SK-N-SH treated with all-trans-retinoic acid at 6 μM for 48 hours (cell line): ENCODE data around the gene TPO.

ENCODE experiments used
- OSR1 ChIP-seq: fragments of 250-450 bp; sonication (Bioruptor Pico); IDR thresholded peaks from 2 replicates; pipeline ENCODE4 v1.8.0; 2022; ENCODE audit warnings: moderate library complexity, mild to moderate bottlenecking, inconsistent platforms
- PPARA ChIP-seq: fragments of 250-450 bp; sonication (Bioruptor Pico); IDR thresholded peaks from 2 replicates; pipeline ENCODE4 v1.5.0; 2020; ENCODE audit warnings: mild to moderate bottlenecking, borderline replicate concordance
- ZC3H10 ChIP-seq: fragments of 250-450 bp; sonication (Bioruptor Pico); IDR thresholded peaks from 2 replicates; pipeline ENCODE4 v1.5.1; 2021; ENCODE audit warnings: mild to moderate bottlenecking, moderate library complexity
- ZFP3 ChIP-seq: fragments of 250-450 bp; sonication (Bioruptor Pico); IDR thresholded peaks from 2 replicates; pipeline ENCODE4 v1.5.0; 2020; ENCODE audit warnings: mild to moderate bottlenecking, moderate library complexity
- TF ChIP-seq, protein P1 (sequence below): fragments of 250-450 bp; sonication (Bioruptor Pico); IDR thresholded peaks from 2 replicates; pipeline ENCODE4 v1.8.0; 2020; ENCODE audit warnings: mild to moderate bottlenecking, moderate library complexity, borderline replicate concordance
- TF ChIP-seq, protein P2 (sequence below): fragments of 250-450 bp; sonication (Bioruptor Pico); IDR thresholded peaks from 2 replicates; pipeline ENCODE4 v1.8.0; 2021; ENCODE audit warnings: low read depth, mild to moderate bottlenecking, moderate library complexity, borderline replicate concordance

DNA sequence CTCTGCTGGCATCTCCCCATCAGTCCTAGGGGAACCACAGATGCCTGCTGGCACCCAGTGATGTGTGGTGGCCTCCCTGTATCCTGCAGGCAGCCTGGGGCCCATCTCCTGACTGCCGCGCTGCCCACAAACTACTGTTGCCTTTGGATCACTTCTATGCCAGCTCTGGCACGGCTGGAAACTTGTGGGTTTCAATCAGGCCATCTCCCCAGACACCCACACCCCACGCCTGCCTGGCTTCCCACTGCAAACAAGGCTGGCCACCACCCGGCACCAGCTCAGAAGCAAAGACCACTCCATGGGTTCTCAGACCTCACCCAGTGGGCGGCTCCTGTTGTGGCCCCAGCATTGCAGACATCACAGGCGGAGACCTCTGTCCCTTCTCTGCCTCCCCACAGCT, 15.1 kb upstream of the TPO start:
- TF ChIP-seq OSR1 (CRISPR knock-in tag), result no peak
- no peak for TF ChIP-seq ZFP3 (CRISPR knock-in tag)
- TF ChIP-seq ZC3H10 (CRISPR knock-in tag), result no peak
- TF ChIP-seq, protein P1, sequence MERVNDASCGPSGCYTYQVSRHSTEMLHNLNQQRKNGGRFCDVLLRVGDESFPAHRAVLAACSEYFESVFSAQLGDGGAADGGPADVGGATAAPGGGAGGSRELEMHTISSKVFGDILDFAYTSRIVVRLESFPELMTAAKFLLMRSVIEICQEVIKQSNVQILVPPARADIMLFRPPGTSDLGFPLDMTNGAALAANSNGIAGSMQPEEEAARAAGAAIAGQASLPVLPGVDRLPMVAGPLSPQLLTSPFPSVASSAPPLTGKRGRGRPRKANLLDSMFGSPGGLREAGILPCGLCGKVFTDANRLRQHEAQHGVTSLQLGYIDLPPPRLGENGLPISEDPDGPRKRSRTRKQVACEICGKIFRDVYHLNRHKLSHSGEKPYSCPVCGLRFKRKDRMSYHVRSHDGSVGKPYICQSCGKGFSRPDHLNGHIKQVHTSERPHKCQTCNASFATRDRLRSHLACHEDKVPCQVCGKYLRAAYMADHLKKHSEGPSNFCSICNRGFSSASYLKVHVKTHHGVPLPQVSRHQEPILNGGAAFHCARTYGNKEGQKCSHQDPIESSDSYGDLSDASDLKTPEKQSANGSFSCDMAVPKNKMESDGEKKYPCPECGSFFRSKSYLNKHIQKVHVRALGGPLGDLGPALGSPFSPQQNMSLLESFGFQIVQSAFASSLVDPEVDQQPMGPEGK (CRISPR knock-in tag), result no peak
- TF ChIP-seq, protein P2, sequence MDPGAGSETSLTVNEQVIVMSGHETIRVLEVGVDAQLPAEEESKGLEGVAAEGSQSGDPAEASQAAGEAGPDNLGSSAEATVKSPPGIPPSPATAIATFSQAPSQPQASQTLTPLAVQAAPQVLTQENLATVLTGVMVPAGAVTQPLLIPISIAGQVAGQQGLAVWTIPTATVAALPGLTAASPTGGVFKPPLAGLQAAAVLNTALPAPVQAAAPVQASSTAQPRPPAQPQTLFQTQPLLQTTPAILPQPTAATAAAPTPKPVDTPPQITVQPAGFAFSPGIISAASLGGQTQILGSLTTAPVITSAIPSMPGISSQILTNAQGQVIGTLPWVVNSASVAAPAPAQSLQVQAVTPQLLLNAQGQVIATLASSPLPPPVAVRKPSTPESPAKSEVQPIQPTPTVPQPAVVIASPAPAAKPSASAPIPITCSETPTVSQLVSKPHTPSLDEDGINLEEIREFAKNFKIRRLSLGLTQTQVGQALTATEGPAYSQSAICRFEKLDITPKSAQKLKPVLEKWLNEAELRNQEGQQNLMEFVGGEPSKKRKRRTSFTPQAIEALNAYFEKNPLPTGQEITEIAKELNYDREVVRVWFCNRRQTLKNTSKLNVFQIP, result no peak
- TF ChIP-seq PPARA (CRISPR knock-in tag), result no peak
